Parathyroid adenoma (tissue), 2 donors: ENCODE data around the gene NRXN3.

Experiments used
- H2AFZ ChIP-seq: fragments of 300-600 bp; sonication (generic); one replicate; pipeline ENCODE4 v1.7.0; 2017; ENCODE audit warnings: antibody characterized with exemption, mild to moderate bottlenecking
- H3K27ac ChIP-seq: fragments of 300-600 bp; sonication (generic); one replicate; pipeline ENCODE4 v1.7.0; 2017
- H3K27me3 ChIP-seq: fragments of 300-600 bp; sonication (generic); one replicate; pipeline ENCODE4 v1.7.0; 2017; ENCODE audit warnings: low read length; ENCODE audit not compliant: control insufficient read depth, insufficient read depth
- H3K36me3 ChIP-seq: fragments of 300-600 bp; sonication (generic); one replicate; pipeline ENCODE4 v1.7.0; 2017; ENCODE audit warnings: low read length; ENCODE audit not compliant: control insufficient read depth, insufficient read depth
- H3K4me1 ChIP-seq: fragments of 300-600 bp; sonication (generic); one replicate; pipeline ENCODE4 v1.7.0; 2017; ENCODE audit warnings: control low read depth
- H3K4me2 ChIP-seq: fragments of 300-600 bp; sonication (generic); one replicate; pipeline ENCODE4 v1.7.0; 2017; ENCODE audit warnings: low read length
- H3K4me3 ChIP-seq: fragments of 300-600 bp; sonication (generic); one replicate; pipeline ENCODE4 v1.7.0; 2017; ENCODE audit warnings: low read depth, low read length
- H3K79me2 ChIP-seq: fragments of 300-600 bp; sonication (generic); one replicate; pipeline ENCODE4 v1.7.0; 2017; ENCODE audit warnings: control low read depth
- H3K9ac ChIP-seq: fragments of 300-600 bp; sonication (generic); one replicate; pipeline ENCODE4 v1.7.0; 2017; ENCODE audit warnings: mild to moderate bottlenecking
- H3K9me3 ChIP-seq: fragments of 300-600 bp; sonication (generic); one replicate; pipeline ENCODE4 v1.7.0; 2017; ENCODE audit warnings: low read length; ENCODE audit not compliant: control insufficient read depth
- TF ChIP-seq, protein P1 (sequence below): fragments of 300-600 bp; sonication (generic); IDR thresholded peaks from one replicate; pipeline ENCODE4 v1.7.0; 2017; ENCODE audit warnings: antibody characterized with exemption, mild to moderate bottlenecking
- donor health status: primary hyperparathyroidism.

The NRXN3 gene

DNA sequence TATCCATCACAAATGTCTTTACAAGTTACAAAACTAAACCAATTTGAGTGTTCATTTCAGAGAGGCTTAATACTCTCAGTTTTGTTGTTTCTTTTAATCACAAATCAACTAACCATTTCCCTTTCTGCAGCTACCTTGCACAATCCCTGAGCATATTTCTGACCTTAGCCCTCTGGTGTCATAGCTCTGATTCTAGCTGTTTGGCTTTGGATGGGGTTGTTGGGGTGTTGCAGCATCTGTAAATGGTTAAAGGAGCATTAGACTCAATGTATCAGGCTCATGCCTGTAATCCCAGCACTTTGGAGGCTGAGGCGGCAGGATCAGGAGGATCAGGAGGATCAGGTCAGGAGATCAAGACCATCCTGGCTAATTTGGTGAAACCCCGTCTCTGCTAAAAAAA is 461.4 kb downstream of the NRXN3 start:
- Histone ChIP-seq H3K36me3 (no peaks in the 10 kb centered on the region), H3K27me3 (no peaks in the 10 kb centered on the region), H3K4me3 (no peak overlapping the region), H3K4me2 (no peak overlapping the region), H3K79me2 (no peaks in the 10 kb centered on the region), H3K4me1 (no peaks in the 10 kb centered on the region), H3K9ac (no peak overlapping the region), H2AFZ (no peak overlapping the region), H3K9me3 (no peaks in the 10 kb centered on the region), H3K27ac (no peak overlapping the region)
- TF ChIP-seq, protein P1, sequence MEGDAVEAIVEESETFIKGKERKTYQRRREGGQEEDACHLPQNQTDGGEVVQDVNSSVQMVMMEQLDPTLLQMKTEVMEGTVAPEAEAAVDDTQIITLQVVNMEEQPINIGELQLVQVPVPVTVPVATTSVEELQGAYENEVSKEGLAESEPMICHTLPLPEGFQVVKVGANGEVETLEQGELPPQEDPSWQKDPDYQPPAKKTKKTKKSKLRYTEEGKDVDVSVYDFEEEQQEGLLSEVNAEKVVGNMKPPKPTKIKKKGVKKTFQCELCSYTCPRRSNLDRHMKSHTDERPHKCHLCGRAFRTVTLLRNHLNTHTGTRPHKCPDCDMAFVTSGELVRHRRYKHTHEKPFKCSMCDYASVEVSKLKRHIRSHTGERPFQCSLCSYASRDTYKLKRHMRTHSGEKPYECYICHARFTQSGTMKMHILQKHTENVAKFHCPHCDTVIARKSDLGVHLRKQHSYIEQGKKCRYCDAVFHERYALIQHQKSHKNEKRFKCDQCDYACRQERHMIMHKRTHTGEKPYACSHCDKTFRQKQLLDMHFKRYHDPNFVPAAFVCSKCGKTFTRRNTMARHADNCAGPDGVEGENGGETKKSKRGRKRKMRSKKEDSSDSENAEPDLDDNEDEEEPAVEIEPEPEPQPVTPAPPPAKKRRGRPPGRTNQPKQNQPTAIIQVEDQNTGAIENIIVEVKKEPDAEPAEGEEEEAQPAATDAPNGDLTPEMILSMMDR, result no peak

DNA sequence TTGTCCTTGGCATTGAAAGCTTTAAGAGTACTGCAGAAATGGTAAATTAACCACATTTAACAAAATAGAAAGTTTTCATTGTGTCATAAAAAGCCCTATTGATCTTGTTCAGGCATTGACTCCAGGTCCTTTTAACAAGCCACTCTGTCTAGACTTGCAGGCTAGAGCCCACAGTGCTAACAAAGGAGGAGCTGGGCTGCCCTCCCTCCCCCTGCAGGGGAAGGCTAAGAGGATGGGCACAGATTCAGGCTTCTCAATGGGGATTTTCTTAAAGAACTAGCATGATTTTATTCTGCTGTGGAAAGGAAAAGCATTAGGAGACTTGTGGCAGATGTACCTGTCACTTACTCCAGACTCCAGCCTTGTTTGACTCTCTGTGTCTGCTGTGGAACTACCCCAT is 463.6 kb downstream of the NRXN3 start:
- no peak overlapping the region for H2AFZ ChIP-seq
- TF ChIP-seq, protein P1, result no peak
- H3K4me1 ChIP-seq, result peaks cover 5% of the 10 kb centered on the region
- H3K27me3 ChIP-seq, result no peaks in the 10 kb centered on the region
- no peaks in the 10 kb centered on the region for H3K36me3 ChIP-seq
- no peak overlapping the region for H3K4me2 ChIP-seq
- H3K27ac ChIP-seq, result no peak overlapping the region
- no peak overlapping the region for H3K4me3 ChIP-seq
- H3K79me2 ChIP-seq, result no peaks in the 10 kb centered on the region
- H3K9me3 ChIP-seq, result no peaks in the 10 kb centered on the region
- H3K9ac ChIP-seq, result no peak overlapping the region

DNA sequence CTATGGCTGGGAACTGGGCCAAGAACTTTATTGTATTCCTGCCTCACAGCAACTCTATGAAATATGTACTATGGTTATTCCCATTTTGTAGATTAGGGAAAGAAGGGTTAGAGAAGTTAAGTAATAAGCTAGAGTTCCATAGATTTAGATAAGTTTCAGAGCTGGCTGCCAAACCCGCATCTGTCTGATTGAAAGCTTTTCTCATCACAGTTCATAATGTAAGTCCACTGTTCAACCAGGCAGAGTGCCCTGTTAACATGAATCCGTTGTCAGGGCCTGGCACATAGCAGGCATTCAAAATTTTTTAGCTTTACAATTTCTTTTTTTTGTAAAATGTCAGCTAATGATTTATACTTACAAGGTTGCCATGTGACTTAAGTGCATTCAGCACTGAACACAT is 467.3 kb downstream of the NRXN3 start:
- Histone ChIP-seq H3K4me3 (no peak overlapping the region), H3K27ac (no peak overlapping the region), H3K36me3 (no peaks in the 10 kb centered on the region), H3K79me2 (no peaks in the 10 kb centered on the region), H3K4me1 (peaks cover 9% of the 10 kb centered on the region), H3K4me2 (no peak overlapping the region), H3K9me3 (no peaks in the 10 kb centered on the region), H2AFZ (no peak overlapping the region), H3K27me3 (no peaks in the 10 kb centered on the region), H3K9ac (no peak overlapping the region)
- TF ChIP-seq, protein P1, result no peak

DNA sequence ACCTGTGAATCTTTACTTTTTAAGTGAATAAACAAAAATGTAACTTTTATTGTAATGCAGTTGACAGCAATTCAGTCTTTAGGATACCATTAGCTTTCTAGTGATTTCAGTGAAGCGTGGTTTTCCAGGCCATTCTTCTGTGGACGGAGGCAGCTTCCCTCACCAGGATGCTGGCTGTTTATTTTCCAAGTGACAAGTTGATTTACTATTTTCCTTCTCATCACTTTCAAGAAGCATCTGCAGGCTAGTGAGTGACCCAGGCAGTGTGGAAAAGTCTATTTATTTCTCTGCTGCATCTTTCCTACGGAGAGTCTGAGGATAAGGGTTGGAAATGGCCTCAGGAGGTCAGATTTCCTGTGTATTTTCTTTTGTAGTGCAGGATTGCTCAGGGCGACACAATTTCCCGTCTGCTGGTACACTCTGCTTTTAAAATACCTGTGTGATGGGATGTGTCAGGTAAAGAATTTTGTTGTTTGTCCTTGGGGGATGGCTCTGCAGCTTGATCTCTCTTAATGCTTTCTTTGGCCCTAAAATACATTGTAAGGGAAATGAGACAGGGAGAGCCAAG is 467.8 kb downstream of the NRXN3 start:
- no peaks in the 10 kb centered on the region for H3K36me3 ChIP-seq
- no peak overlapping the region for H3K27ac ChIP-seq
- H3K4me2 ChIP-seq, result no peak overlapping the region
- no peak overlapping the region for H3K4me3 ChIP-seq
- H3K9ac ChIP-seq, result no peak overlapping the region
- no peaks in the 10 kb centered on the region for H3K9me3 ChIP-seq
- H3K79me2 ChIP-seq, result no peaks in the 10 kb centered on the region
- TF ChIP-seq, protein P1, result no peak
- no peak overlapping the region for H2AFZ ChIP-seq
- H3K4me1 ChIP-seq, result peaks cover 9% of the 10 kb centered on the region
- no peaks in the 10 kb centered on the region for H3K27me3 ChIP-seq

GRCh38 chr14:78638926-78639325 is 468.8 kb downstream of the NRXN3 start:
- no peaks in the 10 kb centered on the region for H3K27me3 ChIP-seq
- no peak overlapping the region for H3K4me3 ChIP-seq
- H3K4me1 ChIP-seq, result peaks cover 9% of the 10 kb centered on the region
- TF ChIP-seq, protein P1, result no peak
- no peak overlapping the region for H3K27ac ChIP-seq
- no peaks in the 10 kb centered on the region for H3K79me2 ChIP-seq
- H3K4me2 ChIP-seq, result no peak overlapping the region
- no peak overlapping the region for H2AFZ ChIP-seq
- H3K9ac ChIP-seq, result no peak overlapping the region
- H3K9me3 ChIP-seq, result no peaks in the 10 kb centered on the region
- H3K36me3 ChIP-seq, result no peaks in the 10 kb centered on the region
